ENCODE measurements around the gene WNT5B. TPM values are rescaled to one million over a fixed set of nuclear protein-coding genes. Genes with fewer than 3 reads are reported as not detected.

WNT5B gene
- total and polyA plus RNA-seq, 2 of the 8 experiments (the other 6 are each of a cell fraction or from before 2014, with no cell fraction given): 0.91 to 1.2 TPM

DNA sequence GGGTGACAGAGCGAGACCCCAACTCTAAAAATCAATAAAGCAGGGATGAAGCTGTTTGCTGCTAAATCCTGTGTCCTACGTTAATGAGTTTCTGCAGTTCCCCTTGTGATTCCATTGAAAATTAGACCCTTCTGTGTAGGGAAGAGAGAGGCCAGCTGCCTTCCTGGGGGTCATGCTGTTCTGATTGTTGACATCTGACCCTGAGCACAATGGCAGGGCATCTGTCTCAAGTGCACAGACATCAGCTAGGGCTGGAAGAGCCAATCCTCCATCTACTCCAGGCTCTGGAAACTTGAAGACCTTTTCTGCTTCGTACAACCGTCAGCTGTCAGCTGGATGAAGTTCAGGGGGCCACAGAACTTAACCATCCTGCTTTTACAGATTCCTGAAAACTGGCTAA is 44.7 kb upstream of the WNT5B start:
- FAIRE-seq: no peak
- no peak overlapping the region for H3K9ac ChIP-seq (replicated peaks in 1 of 4; ENCODE audit: extremely low read depth in 1 of 4, low read depth in 3 of 4, low read length in 3 of 4)
- no peaks in the 10 kb centered on the region for H3K79me2 ChIP-seq (ENCODE audit: control insufficient read depth in 1 of 2, insufficient read depth in 2 of 2, low read length in 2 of 2)
- no peaks in the 10 kb centered on the region for H3K23me2 ChIP-seq (ENCODE audit: low read depth, low read length)
- no peak overlapping the region for H4K91ac ChIP-seq (replicated peaks; ENCODE audit: insufficient read length, low read length)
- H3K4me2 ChIP-seq (ENCODE audit: insufficient read depth in 1 of 2, low read depth in 2 of 2, low read length in 2 of 2): no peak overlapping the region
- H2BK20ac ChIP-seq (ENCODE audit: low read length): no peak overlapping the region
- H3K27me3 ChIP-seq (replicated peaks in 1 of 4; ENCODE audit: control insufficient read depth in 3 of 4, extremely low read depth in 1 of 4, insufficient read depth in 3 of 4, low read length in 3 of 4): peaks cover 8 to 57% (median 40%) of the 10 kb centered on the region in 4 experiments
- CTCF ChIA-PET (ENCODE audit: partially characterized antibody): interaction anchor here (0.5 to 10.2 kb wide), 30 partner anchors 9 to 1261 kb away, joined by 3 to 88 read pairs (median 4); no protein-coding TSS in a partner anchor
- H3K4me3 ChIP-seq (ENCODE audit: extremely low read depth in 1 of 4, insufficient read depth in 2 of 4, low read depth in 3 of 4, low read length in 4 of 4): no peak overlapping the region
- no peak overlapping the region for H2BK15ac ChIP-seq (ENCODE audit: low read length)
- no peak overlapping the region for H2AK5ac ChIP-seq (ENCODE audit: low read depth, low read length)
- DNase-seq (ENCODE audit: low read depth in 1 of 2, low spot score in 2 of 2): no peak
- no peak overlapping the region for H4K8ac ChIP-seq (ENCODE audit: extremely low read depth, insufficient read depth, low read length)
- H3K79me1 ChIP-seq (ENCODE audit: low read depth, low read length): no peaks in the 10 kb centered on the region
- no peak overlapping the region for H3K23ac ChIP-seq (ENCODE audit: insufficient read length)
- WGBS, 2 experiments (ENCODE audit: extremely low coverage in 1 of 2, insufficient coverage in 1 of 2, insufficient read length in 1 of 2, insufficient replicate concordance in 2 of 2, low coverage in 1 of 2, low lambda C conversion rate in 2 of 2, missing lambda C conversion rate in 1 of 2): 75% methylated on average over 4 of the region's 4 CpGs; no CpG with 5 or more reads in 1 of the 2 experiments
- H2BK12ac ChIP-seq (ENCODE audit: low read depth, low read length): no peak overlapping the region
- peaks cover 11 to 12% of the 10 kb centered on the region in 2 experiments for H4K20me1 ChIP-seq (replicated peaks in 1 of 2; ENCODE audit: control insufficient read depth in 1 of 2, insufficient read depth in 2 of 2, low read length in 2 of 2)
- no peaks in the 10 kb centered on the region for H3K9me3 ChIP-seq (ENCODE audit: insufficient read depth in 2 of 2, low read depth in 1 of 2, low read length in 1 of 2)
- H3K56ac ChIP-seq (replicated peaks; ENCODE audit: insufficient read length, low read depth, low read length): no peak overlapping the region
- no peak overlapping the region for H2BK5ac ChIP-seq (ENCODE audit: low read depth, low read length)
- H4K5ac ChIP-seq (ENCODE audit: insufficient read length, low read depth, low read length): no peak overlapping the region
- H3K4me1 ChIP-seq (replicated peaks in 1 of 4; ENCODE audit: control insufficient read depth in 3 of 4, insufficient read depth in 4 of 4, low read length in 3 of 4): peaks cover 0 to 11% (median 4%) of the 10 kb centered on the region in 4 experiments; a peak in 4 of 7 replicates
- H2AFZ ChIP-seq (ENCODE audit: low read length): no peak overlapping the region
- POLR2A ChIA-PET (ENCODE audit: partially characterized antibody): interaction anchor here (0.9 to 1.8 kb wide), 4 partner anchors 9 to 466 kb away, joined by 3 to 14 read pairs (median 4); no protein-coding TSS in a partner anchor
- no peak overlapping the region for H3K14ac ChIP-seq (ENCODE audit: insufficient read length)
- H3K4ac ChIP-seq (replicated peaks; ENCODE audit: insufficient read length, low read depth, low read length): no peak overlapping the region
- no peak overlapping the region for H3K27ac ChIP-seq (ENCODE audit: low read depth, low read length)
- H3K18ac ChIP-seq (ENCODE audit: extremely low read depth, low read length): no peak overlapping the region
- H3K36me3 ChIP-seq (ENCODE audit: control insufficient read depth in 2 of 4, insufficient read depth in 4 of 4, low read length in 3 of 4): no peaks in the 10 kb centered on the region
- no peak overlapping the region for H2BK120ac ChIP-seq (replicated peaks; ENCODE audit: low read depth, low read length)
- TF ChIP-seq SIN3A (conservative IDR thresholded peaks at IDR 0.05 in 1 of 2, IDR thresholded peaks at IDR 0.05 in 1 of 2; ENCODE audit: low read depth in 1 of 2, low read length in 2 of 2): no peak
- TF ChIP-seq CEBPB (IDR thresholded peaks at IDR 0.05; ENCODE audit: low read depth, low read length): no peak
- no peak for TF ChIP-seq GABPA (IDR thresholded peaks at IDR 0.05; ENCODE audit: borderline replicate concordance, insufficient read depth, low read length)
- no peak for TF ChIP-seq ATF3 (IDR thresholded peaks at IDR 0.05; ENCODE audit: insufficient read depth, low read depth, low read length)
- no peak for TF ChIP-seq KDM5A (IDR thresholded peaks at IDR 0.05; ENCODE audit: low read length)
- TF ChIP-seq SIRT6 (IDR thresholded peaks at IDR 0.05; ENCODE audit: low read length): no peak
- no peak for TF ChIP-seq HDAC2 (IDR thresholded peaks at IDR 0.05; ENCODE audit: borderline replicate concordance in 1 of 2, low read depth in 2 of 2, low read length in 2 of 2)
- TF ChIP-seq SP1 (IDR thresholded peaks at IDR 0.05; ENCODE audit: low read depth, low read length): no peak
- no peak for TF ChIP-seq USF2 (IDR thresholded peaks at IDR 0.05; ENCODE audit: low read length)
- no peak for TF ChIP-seq PHF8 (conservative IDR thresholded peaks at IDR 0.05; ENCODE audit: low read depth, low read length)
- TF ChIP-seq E2F6 (IDR thresholded peaks at IDR 0.05): no peak

Data from H1 (cell line).